HG03066 (cell line): ENCODE results near the gene TOMM40.
A peak's percentile ranks its signal among the peaks of the same experiment; 100 is the strongest.
"Not testable (repeated sequence)": the region's sequence is repeated elsewhere in the genome, so short reads cannot be mapped to it uniquely, and the experiment has no call there.

Experiments
- ATAC-seq: cut with Tn5 transposase; IDR thresholded peaks from one replicate; pipeline ENCODE4 v1.9.1; 2021; ENCODE audit warnings: low read depth; ENCODE audit not compliant: unreplicated experiment

Gene TOMM40

GRCh38 chr19:44893332-44894051 lies 2.4 kb downstream of the TOMM40 start:
- ATAC-seq, result no peak

GRCh38 chr19:44894052-44894400 lies 3.0 kb downstream of the TOMM40 start:
- ATAC-seq, result no peak

GRCh38 chr19:44894946-44895345 lies 3.9 kb downstream of the TOMM40 start:
- no peak for ATAC-seq

GRCh38 chr19:44897835-44898234 lies 6.8 kb downstream of the TOMM40 start:
- no peak for ATAC-seq

- no peak for ATAC-seq
Observed at GRCh38 chr19:44900328-44901244, 9.5 kb downstream of the TOMM40 start.

GRCh38 chr19:44903216-44903601 lies 12.2 kb downstream of the TOMM40 start:
- no peak for ATAC-seq

- no peak for ATAC-seq
Observed at GRCh38 chr19:44903602-44904425, 12.8 kb downstream of the TOMM40 start.

- ATAC-seq, result no peak
Observed at GRCh38 chr19:44904426-44904994, 13.5 kb downstream of the TOMM40 start.

- no peak for ATAC-seq
Observed at GRCh38 chr19:44905437-44906160, 14.5 kb downstream of the TOMM40 start, which contains the start of gene APOE. APOE (plus strand) TSS chr19:44905796; CDS start chr19:44906625, 829 bp downstream.

GRCh38 chr19:44907613-44908012 lies 16.6 kb downstream of the TOMM40 start:
- no peak for ATAC-seq

- no peak for ATAC-seq
Observed at GRCh38 chr19:44908074-44908835, 17.2 kb downstream of the TOMM40 start.

GRCh38 chr19:44908836-44909261 lies 17.8 kb downstream of the TOMM40 start:
- ATAC-seq, result no peak

- no peak for ATAC-seq
Observed at GRCh38 chr19:44909775-44910174, 18.7 kb downstream of the TOMM40 start.

GRCh38 chr19:44911896-44912295 lies 20.8 kb downstream of the TOMM40 start:
- not testable (repeated sequence) for ATAC-seq

- no peak for ATAC-seq
Observed at GRCh38 chr19:44912854-44913253, 21.8 kb downstream of the TOMM40 start.

GRCh38 chr19:44913512-44914432 lies 22.7 kb downstream of the TOMM40 start:
- ATAC-seq, result not testable (repeated sequence)

- peak; percentile 76 for ATAC-seq
Observed at GRCh38 chr19:44914433-44915206, 23.6 kb downstream of the TOMM40 start, which contains the start of gene APOC1. APOC1 (plus strand) TSS chr19:44914608; CDS start chr19:44914892, 284 bp downstream.
